Small intestine (tissue), 7 donors: Measurements from ENCODE around the gene FRS2. TPM values are rescaled to one million over a fixed set of nuclear protein-coding genes. Genes with fewer than 3 reads are reported as not detected.

ENCODE experiments used
- DNase-seq, 2 donors: peaks; one replicate each; pipeline versions ENCODE4 v3.0.0 to v3.0.0-alpha.2; 2013
- FAIRE-seq: peaks from 2 replicates; lab custom pipeline; 2012; peaks lifted over from hg19 to GRCh38; lab: Jason Lieb, UNC
- H3K27ac ChIP-seq, 3 donors: one replicate each; pipeline ENCODE4 v1.5.1; 2013; ENCODE audit warnings: low read length in 2 of 3, mild to moderate bottlenecking in 2 of 3, control low read depth in 1 of 3, inconsistent platforms in 1 of 3, low read depth in 1 of 3, moderate library complexity in 1 of 3
- H3K27me3 ChIP-seq, 3 donors: one replicate each; pipeline ENCODE4 v1.6.1; 2013; ENCODE audit warnings: low read length in 3 of 3, inconsistent platforms in 1 of 3; ENCODE audit not compliant: control insufficient read depth in 3 of 3, insufficient read depth in 3 of 3
- H3K36me3 ChIP-seq, 3 donors: one replicate each; pipeline ENCODE4 v1.6.1; 2013; ENCODE audit warnings: low read length in 3 of 3, inconsistent platforms in 1 of 3, low read depth in 1 of 3, mild to moderate bottlenecking in 1 of 3, moderate library complexity in 1 of 3; ENCODE audit not compliant: control insufficient read depth in 3 of 3, insufficient read depth in 2 of 3
- H3K4me1 ChIP-seq, 3 donors: one replicate each; pipeline ENCODE4 v1.6.1; 2013; ENCODE audit warnings: low read length in 2 of 3, inconsistent platforms in 1 of 3, low read depth in 1 of 3, mild to moderate bottlenecking in 1 of 3, moderate library complexity in 1 of 3; ENCODE audit not compliant: control insufficient read depth in 3 of 3, insufficient read depth in 2 of 3
- H3K4me3 ChIP-seq, 3 donors: one replicate each; pipeline ENCODE4 v1.5.1; 2013; ENCODE audit warnings: low read length in 3 of 3, control low read depth in 1 of 3, inconsistent platforms in 1 of 3, low read depth in 1 of 3, mild to moderate bottlenecking in 1 of 3, moderate library complexity in 1 of 3
- H3K9me3 ChIP-seq, 2 donors: one replicate each; pipeline ENCODE4 v1.6.1; 2013; ENCODE audit warnings: low read depth in 1 of 2, low read length in 1 of 2; ENCODE audit not compliant: control insufficient read depth in 2 of 2, insufficient read depth in 1 of 2
- WGBS, 3 donors: extraction: QIAGEN DNeasy Blood & Tissue Kit; methylation state at CpG; one replicate each; pipeline ENCODE4 v1.1.7; 2013; 5-methylcytosine and 5-hydroxymethylcytosine counted together
- polyA plus RNA-seq, 4 donors: library from polyadenylated mRNA; stranded (reverse) in 3 of 4; unstranded in 1 of 4; fragments of 200-250 nt in 3 of 4; fragments of 120-200 nt in 1 of 4; gene quantifications; one replicate each; pipeline versions ENCODE4 v1.2.1 to v1.2.3, GENCODE V29; 2013
- donor health status: healthy with polysubstance abuse.
- donor health status: control.
- donor health status: control.
- donor health status: Bipolar disorder and iron deficiency.
- donor health status: healthy.

The FRS2 gene
- polyA plus RNA-seq, 4 donors, result 5.9 to 30.3 (median 9.3) TPM

DNA sequence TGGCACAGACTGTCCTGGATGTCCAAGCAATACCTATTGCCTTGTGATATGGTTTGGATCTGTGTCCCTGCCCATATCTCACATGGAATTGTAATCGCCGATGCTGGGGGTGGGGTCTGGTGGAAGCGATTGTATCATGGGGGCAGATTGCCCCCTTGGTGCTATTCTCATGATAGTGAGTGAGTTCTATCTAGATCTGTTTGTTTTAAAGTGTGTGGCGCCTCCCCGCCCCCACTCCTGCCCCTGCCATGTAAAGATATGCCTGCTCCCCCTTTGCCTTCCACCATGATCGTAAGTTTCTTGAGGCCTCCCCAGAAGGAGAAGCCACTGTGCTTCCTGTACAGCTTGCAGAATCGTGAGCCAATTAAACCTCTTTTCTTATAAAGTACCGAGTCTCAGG is 157.3 kb downstream of the FRS2 start:
- no peak overlapping the region for H3K4me3 ChIP-seq
- no peaks in the 10 kb centered on the region for H3K4me1 ChIP-seq
- H3K27me3 ChIP-seq, result no peaks in the 10 kb centered on the region
- H3K27ac ChIP-seq, result no peak overlapping the region
- DNase-seq, result no peak
- 79 to 95% (median 92%) methylated on average over 8 of the region's 8 CpGs for WGBS, 3 donors
- FAIRE-seq, result no peak
- no peaks in the 10 kb centered on the region for H3K9me3 ChIP-seq
- no peaks in the 10 kb centered on the region for H3K36me3 ChIP-seq

Other genes starting within 250 kb of the FRS2 start
- 10 to 100 TPM; 11.0 to 53.0 (median 19.3) TPM for gene CPSF6, start 230.8 kb upstream of the FRS2 start, polyA plus RNA-seq
- gene LYZ, start 122.0 kb upstream of the FRS2 start, polyA plus RNA-seq, result 100 to 1,000 TPM in 3 of 4 donors, 10 to 100 TPM in 1; 69.6 to 836 (median 212) TPM
- gene YEATS4, start 110.6 kb upstream of the FRS2 start, polyA plus RNA-seq, result 10 to 100 TPM; 12.5 to 23.6 (median 19.3) TPM
- 100 to 1,000 TPM in 2 of 4 donors, 10 to 100 TPM in 2; 63.7 to 140 (median 104) TPM for gene CCT2, start 115.1 kb downstream of the FRS2 start, polyA plus RNA-seq
- gene LRRC10, start 140.5 kb downstream of the FRS2 start, polyA plus RNA-seq, result not detected
- gene BEST3, start 228.9 kb downstream of the FRS2 start, polyA plus RNA-seq, result under 1 TPM in 2 of 4 donors, not detected in 2; 0.19 to 0.60 TPM